GM23248 (cell line): ENCODE data around the gene ATP8A2. TPM values are rescaled to one million over a fixed set of nuclear protein-coding genes. Genes with fewer than 3 reads are reported as not detected.
"Not testable (repeated sequence)": the region's sequence is repeated elsewhere in the genome, so short reads cannot be mapped to it uniquely, and the experiment has no call there.

Experiments
- DNase-seq: peaks from one replicate; pipeline ENCODE4 v3.0.0-alpha.2; 2015
- H2AFZ ChIP-seq: fragments of 200-600 bp; sonication (generic); 2 replicates; pipeline ENCODE4 v1.6.1; 2016; ENCODE audit warnings: antibody characterized with exemption
- H3F3A ChIP-seq: fragments of 200-600 bp; sonication (generic); 2 replicates; pipeline ENCODE4 v1.6.1; 2016; ENCODE audit warnings: mild to moderate bottlenecking, antibody characterized with exemption, mixed run types; ENCODE audit not compliant: insufficient read depth
- H3K27ac ChIP-seq: fragments of 200-600 bp; sonication (generic); 2 replicates; pipeline ENCODE4 v1.5.1; 2016; ENCODE audit warnings: mild to moderate bottlenecking
- H3K27me3 ChIP-seq: fragments of 200-600 bp; sonication (generic); replicated peaks from 2 replicates; pipeline ENCODE4 v1.6.1; 2016; ENCODE audit warnings: mild to moderate bottlenecking; ENCODE audit not compliant: insufficient read depth
- H3K36me3 ChIP-seq: fragments of 200-600 bp; sonication (generic); 2 replicates; pipeline ENCODE4 v1.6.1; 2016; ENCODE audit warnings: low read depth, mild to moderate bottlenecking
- H3K4me1 ChIP-seq: fragments of 200-600 bp; sonication (generic); 2 replicates; pipeline ENCODE4 v1.6.1; 2016; ENCODE audit warnings: mild to moderate bottlenecking; ENCODE audit not compliant: insufficient read depth
- H3K4me2 ChIP-seq: fragments of 200-600 bp; sonication (generic); one replicate; pipeline ENCODE4 v1.6.1; 2016; ENCODE audit warnings: mild to moderate bottlenecking; ENCODE audit not compliant: unreplicated experiment
- H3K4me3 ChIP-seq: fragments of 200-600 bp; sonication (generic); 2 replicates; pipeline ENCODE4 v1.5.1; 2016; ENCODE audit warnings: mild to moderate bottlenecking
- H3K79me2 ChIP-seq: fragments of 200-600 bp; sonication (generic); 2 replicates; pipeline ENCODE4 v1.6.1; 2016; ENCODE audit warnings: mild to moderate bottlenecking; ENCODE audit not compliant: insufficient read depth
- H3K9ac ChIP-seq: fragments of 200-600 bp; sonication (generic); 2 replicates; pipeline ENCODE4 v1.6.1; 2016; ENCODE audit warnings: mild to moderate bottlenecking
- H3K9me2 ChIP-seq: fragments of 200-600 bp; sonication (generic); 2 replicates; pipeline ENCODE4 v1.6.1; 2016; ENCODE audit warnings: mixed run types, mild to moderate bottlenecking, moderate library complexity; ENCODE audit not compliant: insufficient read depth
- H3K9me3 ChIP-seq: fragments of 200-600 bp; sonication (generic); one replicate; pipeline ENCODE4 v1.6.1; 2017; ENCODE audit warnings: low read depth
- H4K20me1 ChIP-seq: fragments of 200-600 bp; sonication (generic); 2 replicates; pipeline ENCODE4 v1.6.0; 2016; ENCODE audit not compliant: insufficient read depth
- EZH2 ChIP-seq: fragments of 200-600 bp; sonication (generic); IDR thresholded peaks from 2 replicates; pipeline ENCODE4 v1.6.1; 2018; ENCODE audit warnings: antibody characterized with exemption, mild to moderate bottlenecking; ENCODE audit not compliant: insufficient read depth, poor library complexity, severe bottlenecking
- EZH2phosphoT487 ChIP-seq: fragments of 200-600 bp; sonication (generic); IDR thresholded peaks from 2 replicates; pipeline ENCODE4 v1.6.1; 2018; ENCODE audit warnings: antibody characterized with exemption, moderate library complexity, mild to moderate bottlenecking, low read depth; ENCODE audit not compliant: insufficient read depth
- WGBS, 2 experiments: methylation state at CpG; one replicate each; pipeline ENCODE4 v1.1.6; 2015 to 2017; ENCODE audit warnings: low lambda C conversion rate in 2 of 2, low coverage in 1 of 2; ENCODE audit errors: missing lambda C conversion rate in 2 of 2; 5-methylcytosine and 5-hydroxymethylcytosine counted together
- in situ Hi-C: fragments of 300-500 bp; cut with MboI; formaldehyde crosslinking; loops from 2 replicates; pipeline ENCODE4 v1.15.0; 2020
- polyA plus RNA-seq: library from polyadenylated mRNA; unstranded; fragments of >200 nt; fragmentation: Nextera tagmentation; extraction: Ambion mirVana; gene quantifications from 2 replicates; pipeline ENCODE4 v1.2.1, GENCODE V29; 2016
- small RNA-seq: library from RNA; depleted of rRNA; stranded (forward); fragments of <200 nt; gene quantifications from one replicate; pipeline ENCODE3, GENCODE V24; 2014; ENCODE audit warnings: low read depth, low replicate concordance
- total RNA-seq: library from RNA; depleted of rRNA; stranded (reverse); fragments of >200 nt; shearing (Covaris generic); gene quantifications from 2 replicates; pipeline ENCODE4 v1.2.3, GENCODE V29; 2014; rRNA removed

The ATP8A2 gene
- total and polyA plus RNA-seq, 2 experiments from 2014 or later: under 0.01 to 0.05 TPM

- Histone ChIP-seq H3F3A (no peaks in the 10 kb centered on the region), H3K9ac (no peak overlapping the region), H3K9me3 (no peaks in the 10 kb centered on the region), H3K27ac (no peak overlapping the region), H3K4me2 (no peak overlapping the region), H3K79me2 (no peaks in the 10 kb centered on the region), H3K9me2 (no peaks in the 10 kb centered on the region), H3K27me3 (peaks cover 12% of the 10 kb centered on the region), H4K20me1 (no peaks in the 10 kb centered on the region), H2AFZ (no peak overlapping the region), H3K36me3 (no peaks in the 10 kb centered on the region), H3K4me1 (no peaks in the 10 kb centered on the region), H3K4me3 (no peak overlapping the region)
- 50 to 54% methylated on average over 2 of the region's 2 CpGs for WGBS, 2 experiments
- in situ Hi-C loops: no loop called here
- no peak for DNase-seq
- TF ChIP-seq EZH2: no peak
Measured at GRCh38 chr13:26071691-26072090, 699.9 kb downstream of the ATP8A2 start.

- H3K9me3 ChIP-seq, in situ Hi-C loops, H3K4me3 ChIP-seq, H3F3A ChIP-seq, DNase-seq, H4K20me1 ChIP-seq, H3K9ac ChIP-seq, H3K79me2 ChIP-seq, H3K36me3 ChIP-seq, H3K9me2 ChIP-seq, H2AFZ ChIP-seq, H3K27ac ChIP-seq, H3K4me2 ChIP-seq, H3K4me1 ChIP-seq, H3K27me3 ChIP-seq: not testable (repeated sequence)
- WGBS, 2 experiments: 34 to 35% methylated on average over 4 to 5 of the region's 7 CpGs
Measured at GRCh38 chr13:26072335-26072734, 700.6 kb downstream of the ATP8A2 start.

- Histone ChIP-seq H3K4me2 (peak overlapping the region; percentile 20), H2AFZ (no peak overlapping the region)
- 40 to 42% methylated on average over 16 of the region's 16 CpGs for WGBS, 2 experiments
Measured at GRCh38 chr13:26074706-26075105, 702.9 kb downstream of the ATP8A2 start.

More at GRCh38 chr13:26074706-26075105, 702.9 kb downstream of the ATP8A2 start:
- Histone ChIP-seq H3K27me3 (peaks cover 6% of the 10 kb centered on the region; the same call in 1 of the 2 replicates), H3K4me3 (no peak overlapping the region), H4K20me1 (no peaks in the 10 kb centered on the region), H3K27ac (no peak overlapping the region), H3K36me3 (no peaks in the 10 kb centered on the region), H3K79me2 (no peaks in the 10 kb centered on the region), H3K9ac (no peak overlapping the region), H3K9me2 (no peaks in the 10 kb centered on the region), H3K9me3 (no peaks in the 10 kb centered on the region), H3K4me1 (no peaks in the 10 kb centered on the region), H3F3A (no peaks in the 10 kb centered on the region)
- no peak for TF ChIP-seq EZH2phosphoT487
- DNase-seq: peak; percentile 26
- in situ Hi-C loops: no loop called here

Small RNAs within 50 kb of the gene (small RNA-seq; reads per million reads assigned to genes)
- not detected for gene RN7SL741P
- gene RNU6-78P: not detected
- not detected for gene RNY1P3

Other genes with a start within 250 kb of the ATP8A2 start
- gene AMER2, start 199.7 kb upstream of the ATP8A2 start, total RNA-seq: not detected in 2 replicates
- not detected in 2 replicates for gene AMER2, start 199.7 kb upstream of the ATP8A2 start, polyA plus RNA-seq
- gene MTMR6, start 84.5 kb upstream of the ATP8A2 start, total RNA-seq: 37.2 and 40.8 TPM in 2 replicates
- gene MTMR6, start 84.5 kb upstream of the ATP8A2 start, polyA plus RNA-seq: 25.5 and 26.1 TPM in 2 replicates
- gene NUP58, start 70.3 kb upstream of the ATP8A2 start, total RNA-seq: 54.8 and 62.9 TPM in 2 replicates
- gene NUP58, start 70.3 kb upstream of the ATP8A2 start, polyA plus RNA-seq: 22.5 and 22.6 TPM in 2 replicates